A549 (cell line): ENCODE data around the gene CITED2.

Source experiments
- CEBPB ChIP-seq, 2 experiments: fragments of >200 bp in 1 of 2; sonication (Bioruptor Twin) in 1 of 2; formaldehyde crosslinking in 1 of 2; IDR thresholded peaks; 2 replicates each; pipeline ENCODE4 v1.6.1; 2012 to 2016
- CTCF ChIP-seq: fragments of >200 bp; sonication (Bioruptor Twin); formaldehyde crosslinking; IDR thresholded peaks from 3 replicates; pipeline ENCODE4 v1.5.1; 2016
- HMGXB4 ChIP-seq: fragments of 250-450 bp; sonication (Bioruptor Pico); IDR thresholded peaks from 2 replicates; pipeline ENCODE4 v1.5.0; 2021; ENCODE audit warnings: mild to moderate bottlenecking, moderate library complexity, borderline replicate concordance
- JUN ChIP-seq, 2 experiments: fragments of >200 bp; sonication (Bioruptor Twin); formaldehyde crosslinking; IDR thresholded peaks; 2 replicates in 1 of 2; 3 replicates in 1 of 2; pipeline ENCODE4 v1.6.1; 2016 to 2017
- MYC ChIP-seq: IDR thresholded peaks from 2 replicates; pipeline ENCODE4 v1.6.1; 2012; ENCODE audit warnings: mild to moderate bottlenecking, inconsistent platforms, low read length, improper control_type of control experiment, borderline replicate concordance
- POLR2A ChIP-seq: IDR thresholded peaks from 2 replicates; pipeline ENCODE4 v1.6.1; 2012; ENCODE audit warnings: mild to moderate bottlenecking, low read length
- RAD21 ChIP-seq, 2 experiments: fragments of >200 bp in 1 of 2; sonication (Bioruptor Twin) in 1 of 2; formaldehyde crosslinking in 1 of 2; IDR thresholded peaks in 1 of 2; conservative IDR thresholded peaks in 1 of 2; 2 replicates in 1 of 2; 3 replicates in 1 of 2; pipeline ENCODE4 v1.6.1; 2012 to 2018; ENCODE audit warnings: inconsistent platforms in 1 of 2
- USF2 ChIP-seq: fragments of 450-650 bp; IDR thresholded peaks from 2 replicates; pipeline ENCODE4 v1.6.1; 2014; ENCODE audit warnings: antibody characterized with exemption
- ZC3H11A ChIP-seq: fragments of 450-650 bp; IDR thresholded peaks from 2 replicates; pipeline ENCODE4 v1.6.1; 2014; ENCODE audit warnings: antibody characterized with exemption, mild to moderate bottlenecking

- TF ChIP-seq CTCF = no peak
- no peak; the same call in 1 of the 2 replicates for TF ChIP-seq MYC
- peak; percentile 20 to 24; a peak in 4 of 5 replicates for TF ChIP-seq RAD21 (conservative IDR thresholded peaks at IDR 0.05 in 1 of 2, IDR thresholded peaks at IDR 0.05 in 1 of 2)
- no peak for TF ChIP-seq USF2
- TF ChIP-seq CEBPB (IDR thresholded peaks at IDR 0.05) = no peak
- no peak for TF ChIP-seq HMGXB4 (CRISPR knock-in tag)
- no peak for TF ChIP-seq POLR2A
- TF ChIP-seq ZC3H11A = no peak
- TF ChIP-seq JUN (IDR thresholded peaks at IDR 0.05) = 0 out of 5 replicates have a peak, but pooled peaks of 1 of the 2 experiments have one; percentile 14
These were observed 973 bp upstream of the CITED2 start for GRCh38 chr6:139375226-139376016.
